ENCODE measurements around the gene GPR89A.

DNA sequence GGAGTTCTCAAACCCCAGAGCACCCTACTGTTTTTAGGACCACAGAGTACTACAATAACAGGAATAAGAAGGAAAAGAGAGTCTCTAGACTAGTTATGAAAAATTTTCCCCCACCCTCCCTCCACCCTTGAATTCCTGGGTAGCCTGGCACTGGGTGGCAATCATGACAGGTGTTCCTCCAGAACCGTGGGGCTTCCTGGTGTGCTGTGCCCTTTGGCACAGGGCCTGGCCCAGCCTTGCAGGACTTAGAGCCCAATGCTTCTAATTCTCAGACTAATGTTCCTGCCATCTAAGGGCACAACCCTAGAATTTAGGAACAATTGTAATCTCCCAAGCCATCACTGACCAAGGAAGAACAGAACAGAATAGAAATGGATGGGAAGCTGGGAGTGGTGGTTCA lies 110.0 kb downstream of the GPR89A start:
- TF ChIP-seq CTCF (IDR thresholded peaks at IDR 0.05): no peak
- no peak for TF ChIP-seq POLR2A (IDR thresholded peaks at IDR 0.05)

Data from body of pancreas (tissue), 4 donors.